ENCODE data around the gene GDPD5. TPM values are rescaled to one million over a fixed set of nuclear protein-coding genes. Genes with fewer than 3 reads are reported as not detected.

The GDPD5 gene
- total and polyA plus RNA-seq, 2 donors (not counting 3 experiments of a cell fraction or from before 2014, with no cell fraction given): 60.2 to 79.2 TPM

- POLR2A ChIA-PET: no interaction called here
Observed at GRCh38 chr11:75470476-75471080, 55.2 kb downstream of the GDPD5 start.

More at GRCh38 chr11:75470476-75471080, 55.2 kb downstream of the GDPD5 start:
- dilution Hi-C loops (cut with MboI; ENCODE audit: extremely low pct_ligation_motif_present, low sequenced_read_pairs): no loop called here
- Histone ChIP-seq H3K9me1 (replicated peaks; ENCODE audit: control insufficient read depth, extremely low read depth, insufficient read depth, low read length) (no peaks in the 10 kb centered on the region), H3K79me2 (ENCODE audit: control insufficient read depth, insufficient read depth, low read length) (no peaks in the 10 kb centered on the region), H2AFZ (ENCODE audit: low read depth, low read length) (no peak overlapping the region), H3K27ac (ENCODE audit: insufficient read depth, low read depth, low read length) (no peak overlapping the region), H3K9ac (replicated peaks; ENCODE audit: extremely low read depth, insufficient read depth, low read length) (no peak overlapping the region), H3K36me3 (ENCODE audit: control insufficient read depth in 2 of 2, extremely low read depth in 1 of 2, insufficient read depth in 2 of 2, low read length in 2 of 2) (peaks cover 0 to 7% of the 10 kb centered on the region in 2 experiments), H3K4me1 (ENCODE audit: control insufficient read depth, extremely low read depth, insufficient read depth, low read length) (peaks cover 59% of the 10 kb centered on the region), H3K4me2 (ENCODE audit: insufficient read depth, low read length) (no peak overlapping the region), H3K27me3 (ENCODE audit: control insufficient read depth in 2 of 2, insufficient read depth in 2 of 2, low read length in 2 of 2) (no peaks in the 10 kb centered on the region), H4K20me1 (replicated peaks; ENCODE audit: control insufficient read depth, extremely low read depth, insufficient read depth, low read length) (no peaks in the 10 kb centered on the region), H3K9me3 (replicated peaks; ENCODE audit: control insufficient read depth, insufficient read depth, low read length) (no peaks in the 10 kb centered on the region), H3K4me3 (replicated peaks in 1 of 3; ENCODE audit: insufficient read depth in 1 of 3, low read depth in 1 of 3, low read length in 3 of 3) (no peak overlapping the region)
- TF ChIP-seq GATA2 (IDR thresholded peaks at IDR 0.05; ENCODE audit: insufficient read depth, insufficient read length, low read depth, low read length): no peak
- no peak for TF ChIP-seq JUN (IDR thresholded peaks at IDR 0.05; ENCODE audit: borderline replicate concordance, insufficient read depth, insufficient read length, low read depth)
- TF ChIP-seq POLR2A (IDR thresholded peaks at IDR 0.05; ENCODE audit: low read depth, low read length): no peak
- TF ChIP-seq CTCF (IDR thresholded peaks at IDR 0.05; ENCODE audit: extremely low read depth in 1 of 2, insufficient read depth in 1 of 2, low read depth in 1 of 2, low read length in 2 of 2): no peak
- no peak for TF ChIP-seq FOS (IDR thresholded peaks at IDR 0.05; ENCODE audit: borderline replicate concordance, insufficient read depth, low read length)
- no peak for TF ChIP-seq MYC (IDR thresholded peaks at IDR 0.05; ENCODE audit: low read depth, low read length)
- TF ChIP-seq POLR2AphosphoS5 (IDR thresholded peaks at IDR 0.05; ENCODE audit: insufficient read depth, low read depth, low read length): no peak
- no peak for TF ChIP-seq EZH2 (IDR thresholded peaks at IDR 0.05; ENCODE audit: borderline replicate concordance, low read depth, low read length, severe bottlenecking)
- TF ChIP-seq MAX (IDR thresholded peaks at IDR 0.05; ENCODE audit: insufficient read depth, insufficient read length): no peak
- BruUV-seq (replicated peaks): no TSS peak
- CTCF ChIA-PET: interaction anchor here (1.3 to 2.3 kb wide), 3 partner anchors 8 to 61 kb away, joined by 4 to 12 read pairs (median 4); no protein-coding TSS in a partner anchor
- FAIRE-seq: no peak
- no peak for DNase-seq (ENCODE audit: low read depth, low spot score)
- intact Hi-C loops (cut with micrococcal nuclease): no loop called here

Data from endothelial cell of umbilical vein (primary cell).